Adrenal gland (tissue), 12 donors: ENCODE results near the gene PDLIM5. TPM values are rescaled to one million over a fixed set of nuclear protein-coding genes. Genes with fewer than 3 reads are reported as not detected.

Experiments used
- DNase-seq, 7 donors: peaks; one replicate each; pipeline ENCODE4 v3.0.0-alpha.2; 2019 to 2020
- H3K27ac ChIP-seq, 5 donors: fragments of 200-600 bp; sonication (generic) in 4 of 5; 1 replicate in 3 of 5; 2 replicates in 2 of 5; pipeline versions ENCODE4 v1.5.1 to v1.8.0; 2016 to 2020; ENCODE audit warnings: mild to moderate bottlenecking in 1 of 5
- H3K27me3 ChIP-seq: fragments of 200-600 bp; 2 replicates; pipeline ENCODE4 v1.8.0; 2021
- H3K36me3 ChIP-seq, 2 donors: fragments of 200-600 bp; replicated peaks in 1 of 2; 1 replicate in 1 of 2; 2 replicates in 1 of 2; pipeline versions ENCODE4 v1.5.1 to v1.8.0; 2018 to 2022
- H3K4me1 ChIP-seq, 2 donors: fragments of 200-600 bp; replicated peaks in 1 of 2; 1 replicate in 1 of 2; 2 replicates in 1 of 2; pipeline versions ENCODE4 v1.5.1 to v1.8.0; 2018 to 2021
- H3K4me3 ChIP-seq, 4 donors: fragments of 200-600 bp; sonication (generic) in 3 of 4; one replicate each; pipeline ENCODE4 v1.5.1; 2016 to 2018
- H3K9me3 ChIP-seq, 3 donors: fragments of 200-600 bp; sonication (generic) in 1 of 3; replicated peaks in 1 of 3; 1 replicate in 2 of 3; 2 replicates in 1 of 3; pipeline versions ENCODE4 v1.5.1 to v1.8.0; 2016 to 2021
- POLR2A ChIP-seq, 2 donors: fragments of 450-650 bp; IDR thresholded peaks; one replicate each; pipeline ENCODE4 v1.6.1; 2017; ENCODE audit warnings: antibody characterized with exemption in 2 of 2, mild to moderate bottlenecking in 2 of 2, moderate library complexity in 1 of 2
- WGBS, 4 donors: extraction: QIAGEN DNeasy Blood & Tissue Kit in 2 of 4; methylation state at CpG; one replicate each; pipeline versions ENCODE4 v1.1.5 to v1.1.7; 2013 to 2017; 5-methylcytosine and 5-hydroxymethylcytosine counted together
- intact Hi-C, 2 donors: fragments of 100-400 bp; cut with DNase I; formaldehyde crosslinking; loops; one replicate each; pipeline versions ENCODE4 v1.14.1 to v1.15.0; 2022 to 2023
- polyA plus RNA-seq, 3 donors: library from polyadenylated mRNA; stranded (reverse); fragments of 200-250 nt in 2 of 3; fragments of 350-450 nt in 1 of 3; fragmentation: Illumina TruSeq in 1 of 3; extraction: RNeasy Lipid Tissue Mini Kit (QIAGEN cat#74804) in 1 of 3; gene quantifications; one replicate each; pipeline ENCODE4 v1.2.3, GENCODE V29; 2013 to 2014
- total RNA-seq, 9 donors: library from RNA; depleted of rRNA in 4 of 9; stranded (reverse); fragments of >200 nt in 4 of 9; fragments of 120-200 nt in 1 of 9; fragmentation: NEBNext Ultra II Directional in 1 of 9; extraction: Animal tissue kit (Norgen Biotek cat#: 25700) in 1 of 9; gene quantifications; one replicate each; pipeline versions ENCODE4 v1.1.0 to v1.2.4, GENCODE V29; 2013 to 2023
- TF ChIP-seq, protein P1 (sequence below), 6 experiments: fragments of 450-650 bp in 4 of 6; fragments of 200-600 bp in 2 of 6; sonication (generic) in 1 of 6; IDR thresholded peaks; 1 replicate in 5 of 6; 2 replicates in 1 of 6; pipeline versions ENCODE4 v1.5.1 to v1.8.0; 2016 to 2021; ENCODE audit warnings: antibody characterized with exemption in 6 of 6, mild to moderate bottlenecking in 2 of 6, moderate library complexity in 1 of 6
- donor health status: healthy with polysubstance abuse.
- donor health status: Bipolar disorder and iron deficiency.
- donor health status: DM: yes; HTN: yes; CAD: no.
- donor health status: DM: no; HTN: no; CAD: no.
- donor health status: DM: no; HTN: no; CAD: no.
- donor health status: DM: yes; HTN: yes; CAD: no.

The PDLIM5 gene
- total and polyA plus RNA-seq, 12 donors = 26.2 to 150 (median 84.0) TPM

GRCh38 chr4:94536049-94536448 is 84.3 kb downstream of the PDLIM5 start:
- DNase-seq = no peak
- no peak overlapping the region for H3K27ac ChIP-seq
- WGBS, 4 donors = 86 to 91% (median 87%) methylated on average over 3 of the region's 3 CpGs
- H3K4me3 ChIP-seq = no peak overlapping the region
- H3K36me3 ChIP-seq = no peaks in the 10 kb centered on the region
- intact Hi-C loops = no loop called here
- H3K4me1 ChIP-seq = peaks cover 4 to 44% of the 10 kb centered on the region in 2 donors
- TF ChIP-seq, protein P1, sequence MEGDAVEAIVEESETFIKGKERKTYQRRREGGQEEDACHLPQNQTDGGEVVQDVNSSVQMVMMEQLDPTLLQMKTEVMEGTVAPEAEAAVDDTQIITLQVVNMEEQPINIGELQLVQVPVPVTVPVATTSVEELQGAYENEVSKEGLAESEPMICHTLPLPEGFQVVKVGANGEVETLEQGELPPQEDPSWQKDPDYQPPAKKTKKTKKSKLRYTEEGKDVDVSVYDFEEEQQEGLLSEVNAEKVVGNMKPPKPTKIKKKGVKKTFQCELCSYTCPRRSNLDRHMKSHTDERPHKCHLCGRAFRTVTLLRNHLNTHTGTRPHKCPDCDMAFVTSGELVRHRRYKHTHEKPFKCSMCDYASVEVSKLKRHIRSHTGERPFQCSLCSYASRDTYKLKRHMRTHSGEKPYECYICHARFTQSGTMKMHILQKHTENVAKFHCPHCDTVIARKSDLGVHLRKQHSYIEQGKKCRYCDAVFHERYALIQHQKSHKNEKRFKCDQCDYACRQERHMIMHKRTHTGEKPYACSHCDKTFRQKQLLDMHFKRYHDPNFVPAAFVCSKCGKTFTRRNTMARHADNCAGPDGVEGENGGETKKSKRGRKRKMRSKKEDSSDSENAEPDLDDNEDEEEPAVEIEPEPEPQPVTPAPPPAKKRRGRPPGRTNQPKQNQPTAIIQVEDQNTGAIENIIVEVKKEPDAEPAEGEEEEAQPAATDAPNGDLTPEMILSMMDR (IDR thresholded peaks at IDR 0.05) = no peak
- TF ChIP-seq POLR2A (IDR thresholded peaks at IDR 0.05) = no peak
- no peaks in the 10 kb centered on the region for H3K9me3 ChIP-seq
- H3K27me3 ChIP-seq = no peaks in the 10 kb centered on the region

DNA sequence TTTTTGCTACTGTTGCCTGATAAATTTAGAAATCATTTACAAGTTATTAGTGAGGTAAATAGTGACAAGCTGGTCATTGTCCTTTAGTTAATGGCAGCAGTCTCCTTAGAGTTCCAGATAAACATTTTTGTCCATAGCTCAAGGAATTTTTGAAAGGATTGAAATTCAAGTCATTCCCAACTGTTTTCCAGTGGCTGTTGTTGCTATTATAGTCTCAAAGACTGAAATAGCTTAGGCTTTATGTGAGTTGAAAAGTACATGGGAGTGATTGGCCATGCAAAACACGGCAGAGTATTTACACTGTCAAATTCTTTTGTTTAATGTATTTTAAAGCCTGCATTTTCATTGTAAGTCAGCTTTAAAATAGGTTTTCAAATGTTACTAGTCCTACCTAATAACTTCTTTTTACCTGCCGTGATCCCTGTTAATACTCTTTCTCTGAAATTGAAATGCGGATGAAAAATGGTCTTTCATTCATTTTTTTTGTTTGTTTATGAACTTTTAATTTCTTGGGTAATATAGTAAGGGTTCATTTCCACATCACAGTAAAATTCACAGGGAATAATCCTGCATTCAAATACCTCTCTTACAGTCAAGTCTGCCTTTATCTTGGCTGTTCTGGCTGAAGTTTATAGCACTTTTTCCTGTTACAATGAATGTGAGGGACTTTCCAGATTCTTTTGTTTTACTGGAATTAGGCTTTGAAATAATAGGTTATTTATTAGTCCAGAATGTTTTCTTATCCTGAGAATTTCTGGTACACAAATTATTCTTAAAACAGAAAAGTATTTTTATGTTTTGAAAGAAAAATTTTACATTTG is 85.1 kb downstream of the PDLIM5 start:
- intact Hi-C loops = no loop called here
- TF ChIP-seq, protein P1 (IDR thresholded peaks at IDR 0.05) = no peak
- no peak for TF ChIP-seq POLR2A (IDR thresholded peaks at IDR 0.05)
- H3K36me3 ChIP-seq = no peaks in the 10 kb centered on the region
- H3K9me3 ChIP-seq = no peaks in the 10 kb centered on the region
- WGBS, 4 donors = 85 to 90% (median 88%) methylated on average over 3 of the region's 3 CpGs
- H3K27me3 ChIP-seq = no peaks in the 10 kb centered on the region
- no peak overlapping the region for H3K4me3 ChIP-seq
- H3K27ac ChIP-seq = no peak overlapping the region
- DNase-seq = no peak
- peaks cover 4 to 44% of the 10 kb centered on the region in 2 donors for H3K4me1 ChIP-seq

DNA sequence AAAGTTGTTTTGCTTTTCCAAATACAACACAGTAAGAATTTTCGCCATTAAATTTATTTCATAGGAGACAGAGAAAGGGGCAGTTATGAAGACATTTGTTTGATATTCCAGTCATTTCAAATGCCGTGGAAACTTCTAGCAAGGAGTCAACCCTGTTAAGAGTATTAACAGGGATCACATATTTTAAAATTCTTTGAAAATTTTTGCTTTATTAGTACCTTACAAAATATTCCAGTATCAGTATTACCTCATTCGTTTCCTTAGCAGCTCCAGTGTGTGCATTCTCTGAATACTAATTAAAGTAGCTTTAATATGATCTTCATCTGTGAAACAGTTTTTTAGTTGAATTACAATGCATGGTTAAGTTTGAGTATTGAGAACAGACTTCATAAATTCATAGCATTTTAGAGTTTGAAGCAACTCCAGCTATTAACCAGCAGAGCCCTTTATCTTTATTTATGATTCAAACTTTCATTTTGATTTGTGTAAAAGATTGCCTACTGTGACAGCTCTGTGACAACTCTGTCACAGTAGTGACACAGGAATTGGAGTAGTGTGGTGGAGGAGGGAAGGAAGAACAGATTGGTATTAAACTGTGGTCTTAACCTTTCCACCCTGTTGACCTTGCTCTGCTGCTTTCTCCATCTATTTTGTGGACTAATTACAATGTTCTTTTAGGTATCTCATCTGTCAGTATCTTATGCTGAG is 86.3 kb downstream of the PDLIM5 start:
- no peak for DNase-seq
- no peak for TF ChIP-seq POLR2A (IDR thresholded peaks at IDR 0.05)
- TF ChIP-seq, protein P1 (IDR thresholded peaks at IDR 0.05) = no peak
- Histone ChIP-seq H3K27me3 (no peaks in the 10 kb centered on the region), H3K4me3 (no peak overlapping the region), H3K4me1 (peaks cover 4 to 44% of the 10 kb centered on the region in 2 donors), H3K36me3 (no peaks in the 10 kb centered on the region), H3K27ac (no peak overlapping the region), H3K9me3 (no peaks in the 10 kb centered on the region)
- intact Hi-C loops = no loop called here
- WGBS, 4 donors = 85 to 87% (median 86%) methylated on average over 3 of the region's 3 CpGs

- WGBS, 4 donors = 82 to 95% (median 91%) methylated on average over 1 of the region's 1 CpG
- TF ChIP-seq, protein P1 (IDR thresholded peaks at IDR 0.05) = no peak
- TF ChIP-seq POLR2A (IDR thresholded peaks at IDR 0.05) = no peak
- H3K4me3 ChIP-seq = no peak overlapping the region
- peaks cover 4 to 39% of the 10 kb centered on the region in 2 donors for H3K4me1 ChIP-seq
- intact Hi-C loops = no loop called here
- no peaks in the 10 kb centered on the region for H3K36me3 ChIP-seq
- no peak overlapping the region for H3K27ac ChIP-seq
- DNase-seq = no peak
- no peaks in the 10 kb centered on the region for H3K9me3 ChIP-seq
- no peaks in the 10 kb centered on the region for H3K27me3 ChIP-seq
Measured at GRCh38 chr4:94540476-94540875, 88.7 kb downstream of the PDLIM5 start.
